GM06990 (cell line): ENCODE data around the gene ADGRL2.

Source experiments
- DNase-seq: peaks from one replicate; pipeline ENCODE4 v3.0.0-alpha.2; 2011; ENCODE audit not compliant: insufficient read length; ENCODE audit errors: extremely low read depth
- H3K27me3 ChIP-seq: replicated peaks from 2 replicates; pipeline ENCODE4 v1.6.0; 2011; ENCODE audit warnings: low read length; ENCODE audit not compliant: control insufficient read depth, insufficient read depth
- H3K36me3 ChIP-seq: 2 replicates; pipeline ENCODE4 v1.5.1; 2011; ENCODE audit warnings: low read length; ENCODE audit not compliant: control insufficient read depth, insufficient read depth
- H3K4me3 ChIP-seq: replicated peaks from 2 replicates; pipeline ENCODE4 v1.5.1; 2011; ENCODE audit warnings: low read depth, mild to moderate bottlenecking, control low read depth, low read length
- CTCF ChIP-seq: IDR thresholded peaks from 2 replicates; pipeline ENCODE4 v1.5.1; 2011; ENCODE audit warnings: low read length, control low read depth, mild to moderate bottlenecking, inconsistent platforms; ENCODE audit not compliant: insufficient read depth, poor library complexity, severe bottlenecking

The ADGRL2 gene

GRCh38 chr1:81937791-81938450, 137.2 kb downstream of the ADGRL2 start:
- DNase-seq, result no peak
- Histone ChIP-seq H3K4me3 (no peak overlapping the region), H3K36me3 (no peaks in the 10 kb centered on the region), H3K27me3 (no peaks in the 10 kb centered on the region)
- no peak for TF ChIP-seq CTCF

GRCh38 chr1:81948495-81948894, 147.8 kb downstream of the ADGRL2 start:
- H3K27me3 ChIP-seq, result no peaks in the 10 kb centered on the region
- H3K4me3 ChIP-seq, result no peak overlapping the region
- no peak for TF ChIP-seq CTCF
- no peak for DNase-seq
- no peaks in the 10 kb centered on the region for H3K36me3 ChIP-seq

GRCh38 chr1:81949421-81949820, 148.7 kb downstream of the ADGRL2 start:
- H3K36me3 ChIP-seq, result no peaks in the 10 kb centered on the region
- DNase-seq, result no peak
- no peak for TF ChIP-seq CTCF
- H3K4me3 ChIP-seq, result no peak overlapping the region
- H3K27me3 ChIP-seq, result no peaks in the 10 kb centered on the region

GRCh38 chr1:81950037-81950436, 149.3 kb downstream of the ADGRL2 start:
- TF ChIP-seq CTCF, result no peak
- H3K27me3 ChIP-seq, result no peaks in the 10 kb centered on the region
- H3K4me3 ChIP-seq, result no peak overlapping the region
- H3K36me3 ChIP-seq, result no peaks in the 10 kb centered on the region
- DNase-seq, result no peak

- Histone ChIP-seq H3K4me3 (no peak overlapping the region), H3K36me3 (no peaks in the 10 kb centered on the region), H3K27me3 (no peaks in the 10 kb centered on the region)
- TF ChIP-seq CTCF, result no peak
- no peak for DNase-seq
These were observed 150.0 kb downstream of the ADGRL2 start for GRCh38 chr1:81950591-81951244.
